Activated B cell treated with CpG ODN at 0.5 μM for 24 hours (primary cell): ENCODE data around the gene INO80D. TPM values are rescaled to one million over a fixed set of nuclear protein-coding genes. Genes with fewer than 3 reads are reported as not detected.

Experiments used
- ATAC-seq: fragments of 200-7000 bp; cut with Tn5 transposase; one replicate; pipeline ENCODE4 v1.10.0; 2021; ENCODE audit warnings: low read depth, mild to moderate bottlenecking, moderate library complexity
- CTCF ChIA-PET: fragments of 350-600 bp; sonication (Branson Sonifier 250); formaldehyde crosslinking; loops from one replicate; lab custom pipeline; 2021; ENCODE audit warnings: antibody characterized with exemption; lab: Charles Lee
- POLR2A ChIA-PET: fragments of 350-600 bp; sonication (Branson Sonifier 250); formaldehyde crosslinking; loops from one replicate; lab custom pipeline; 2021; ENCODE audit warnings: antibody characterized with exemption; lab: Charles Lee
- DNase-seq: peaks from one replicate; pipeline ENCODE4 v3.0.0; 2022
- H3K27ac Mint-ChIP-seq: one replicate; pipeline ENCODE4 v1.8.0; 2020; ENCODE audit warnings: mixed read lengths
- H3K27me3 Mint-ChIP-seq: one replicate; pipeline ENCODE4 v1.8.0; 2021; ENCODE audit warnings: mixed read lengths
- H3K36me3 Mint-ChIP-seq: one replicate; pipeline ENCODE4 v1.8.0; 2021; ENCODE audit warnings: low read depth, mixed read lengths
- H3K4me1 Mint-ChIP-seq: one replicate; pipeline ENCODE4 v1.8.0; 2021; ENCODE audit warnings: mixed read lengths
- H3K4me3 Mint-ChIP-seq: one replicate; pipeline ENCODE4 v1.8.0; 2020; ENCODE audit warnings: mild to moderate bottlenecking, mixed read lengths
- H3K9me3 Mint-ChIP-seq: one replicate; pipeline ENCODE4 v1.8.0; 2020; ENCODE audit warnings: mixed read lengths
- intact Hi-C: fragments of 100-400 bp; cut with micrococcal nuclease; formaldehyde crosslinking; loops from one replicate; pipeline ENCODE4 v1.15.1; 2024
- total RNA-seq: library from RNA; stranded (reverse); gene quantifications from 2 replicates; pipeline ENCODE4 v1.2.3, GENCODE V29; 2022
- TF ChIP-seq, protein P1 (sequence below): fragments of 200-600 bp; IDR thresholded peaks from one replicate; pipeline ENCODE4 v1.8.0; 2022; ENCODE audit warnings: antibody characterized with exemption, mild to moderate bottlenecking

Gene INO80D
- total RNA-seq, 1 donor from 2014 or later, result 53.1 TPM

DNA sequence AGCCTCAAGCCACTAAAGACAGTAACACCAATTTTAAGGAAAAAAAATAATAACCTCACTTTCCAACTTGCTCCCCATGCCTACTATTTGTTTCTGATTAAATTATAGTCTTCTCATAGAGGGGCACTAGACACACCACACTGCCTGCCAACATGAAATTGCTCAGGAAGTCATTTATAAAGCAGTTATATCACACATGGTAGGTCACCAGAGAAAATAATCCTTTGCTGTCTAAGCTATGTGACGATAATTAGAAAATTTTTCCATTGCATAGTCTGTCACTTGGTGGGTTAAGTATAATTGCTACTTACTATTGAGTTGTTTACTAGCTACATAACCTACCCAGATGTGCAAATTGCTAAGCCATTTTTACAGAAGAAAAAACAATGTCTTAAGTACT is 85.2 kb downstream of the INO80D start:
- H3K27ac Mint-ChIP-seq, result no peak overlapping the region
- CTCF ChIA-PET, result no interaction called here
- no peaks in the 10 kb centered on the region for H3K9me3 Mint-ChIP-seq

DNA sequence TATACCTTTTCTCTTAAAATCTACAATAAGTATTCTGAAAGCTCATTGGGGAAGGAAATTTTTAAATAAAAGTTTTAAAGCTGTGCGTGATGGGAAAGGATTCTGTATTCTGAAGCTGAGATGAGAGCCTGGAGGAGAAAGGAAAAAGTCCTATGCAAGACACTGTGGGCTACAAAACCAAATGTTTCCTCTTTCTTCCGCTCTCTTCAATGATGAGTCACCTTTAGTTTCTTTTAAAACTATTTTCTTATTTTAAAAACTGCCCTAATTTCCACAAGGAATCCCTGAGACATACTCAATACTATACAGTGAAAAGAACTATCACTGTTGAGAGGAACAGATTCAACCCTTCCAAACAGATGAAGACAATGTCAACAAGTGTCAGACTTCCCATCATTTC is 87.4 kb downstream of the INO80D start:
- intact Hi-C loops, result no loop called here
- Mint-ChIP-seq H3K36me3 (peaks cover 72% of the 10 kb centered on the region), H3K27me3 (no peaks in the 10 kb centered on the region), H3K27ac (no peak overlapping the region), H3K4me1 (no peaks in the 10 kb centered on the region), H3K9me3 (no peaks in the 10 kb centered on the region), H3K4me3 (no peak overlapping the region)
- TF ChIP-seq, protein P1, sequence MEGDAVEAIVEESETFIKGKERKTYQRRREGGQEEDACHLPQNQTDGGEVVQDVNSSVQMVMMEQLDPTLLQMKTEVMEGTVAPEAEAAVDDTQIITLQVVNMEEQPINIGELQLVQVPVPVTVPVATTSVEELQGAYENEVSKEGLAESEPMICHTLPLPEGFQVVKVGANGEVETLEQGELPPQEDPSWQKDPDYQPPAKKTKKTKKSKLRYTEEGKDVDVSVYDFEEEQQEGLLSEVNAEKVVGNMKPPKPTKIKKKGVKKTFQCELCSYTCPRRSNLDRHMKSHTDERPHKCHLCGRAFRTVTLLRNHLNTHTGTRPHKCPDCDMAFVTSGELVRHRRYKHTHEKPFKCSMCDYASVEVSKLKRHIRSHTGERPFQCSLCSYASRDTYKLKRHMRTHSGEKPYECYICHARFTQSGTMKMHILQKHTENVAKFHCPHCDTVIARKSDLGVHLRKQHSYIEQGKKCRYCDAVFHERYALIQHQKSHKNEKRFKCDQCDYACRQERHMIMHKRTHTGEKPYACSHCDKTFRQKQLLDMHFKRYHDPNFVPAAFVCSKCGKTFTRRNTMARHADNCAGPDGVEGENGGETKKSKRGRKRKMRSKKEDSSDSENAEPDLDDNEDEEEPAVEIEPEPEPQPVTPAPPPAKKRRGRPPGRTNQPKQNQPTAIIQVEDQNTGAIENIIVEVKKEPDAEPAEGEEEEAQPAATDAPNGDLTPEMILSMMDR, result no peak
- ChIA-PET CTCF (no interaction called here), POLR2A (interaction anchor here (0.6 kb wide), 1 partner anchor 88 kb away, joined by 5 read pairs; no protein-coding TSS in a partner anchor)
- DNase-seq, result no peak
- ATAC-seq, result no peak

More for the DNA sequence above, 85.2 kb downstream of the INO80D start:
- Mint-ChIP-seq H3K36me3 (peaks cover 80% of the 10 kb centered on the region), H3K4me1 (no peaks in the 10 kb centered on the region), H3K4me3 (no peak overlapping the region), H3K27me3 (no peaks in the 10 kb centered on the region)
- intact Hi-C loops, result no loop called here
- DNase-seq (no peak), ATAC-seq (no peak)
- TF ChIP-seq, protein P1, result no peak
- POLR2A ChIA-PET, result no interaction called here

DNA sequence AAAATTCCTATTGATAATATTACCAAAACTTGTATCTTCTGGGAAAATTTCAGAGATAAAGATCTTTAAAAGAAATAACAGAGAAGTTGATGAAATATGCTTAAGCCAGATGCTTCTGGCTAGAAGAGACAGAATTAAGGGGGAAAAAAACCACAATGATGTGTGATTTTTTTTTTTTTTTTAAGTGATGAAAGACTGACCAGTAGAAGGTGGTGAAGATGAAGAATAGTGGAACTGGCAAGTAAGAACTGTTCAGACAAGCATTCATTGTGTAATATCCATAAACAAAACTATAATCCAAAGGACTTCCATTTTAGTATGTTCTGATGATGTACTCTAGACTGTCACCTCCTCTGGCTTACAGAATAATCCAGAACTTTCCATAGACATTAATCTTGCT is 89.8 kb downstream of the INO80D start:
- no peak overlapping the region for H3K4me3 Mint-ChIP-seq
- no peak for DNase-seq
- ChIA-PET POLR2A (interaction anchor here (0.7 kb wide), 1 partner anchor 128 kb away, joined by 4 read pairs; no protein-coding TSS in a partner anchor), CTCF (no interaction called here)
- H3K4me1 Mint-ChIP-seq, result no peaks in the 10 kb centered on the region
- H3K27me3 Mint-ChIP-seq, result no peaks in the 10 kb centered on the region
- intact Hi-C loops, result no loop called here
- no peaks in the 10 kb centered on the region for H3K9me3 Mint-ChIP-seq
- ATAC-seq, result no peak
- TF ChIP-seq, protein P1, result no peak
- no peak overlapping the region for H3K27ac Mint-ChIP-seq
- peaks cover 75% of the 10 kb centered on the region for H3K36me3 Mint-ChIP-seq

DNA sequence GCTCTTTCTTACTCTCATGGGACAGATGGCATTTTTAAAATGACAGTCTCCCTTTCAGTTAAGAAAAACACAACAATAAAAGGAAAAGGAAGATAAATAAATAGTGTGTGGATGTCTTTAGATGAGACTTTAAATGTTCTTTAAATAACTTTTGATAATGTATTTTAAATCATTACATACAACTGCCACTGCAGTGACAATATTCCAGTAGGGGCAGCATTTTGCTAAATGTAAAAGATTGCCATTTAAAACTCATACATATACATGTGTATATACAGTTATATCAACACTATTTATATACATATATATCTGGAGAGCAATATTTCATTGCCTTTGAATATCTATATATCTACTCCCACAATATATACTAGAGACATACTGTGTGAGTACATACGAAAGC is 90.7 kb downstream of the INO80D start:
- Mint-ChIP-seq H3K36me3 (peaks cover 72% of the 10 kb centered on the region), H3K4me1 (no peaks in the 10 kb centered on the region), H3K27ac (no peak overlapping the region), H3K4me3 (no peak overlapping the region), H3K27me3 (no peaks in the 10 kb centered on the region), H3K9me3 (no peaks in the 10 kb centered on the region)
- CTCF ChIA-PET, result no interaction called here
- POLR2A ChIA-PET, result no interaction called here
- intact Hi-C loops, result no loop called here
- no peak for ATAC-seq
- TF ChIP-seq, protein P1, result no peak
- DNase-seq, result no peak

DNA sequence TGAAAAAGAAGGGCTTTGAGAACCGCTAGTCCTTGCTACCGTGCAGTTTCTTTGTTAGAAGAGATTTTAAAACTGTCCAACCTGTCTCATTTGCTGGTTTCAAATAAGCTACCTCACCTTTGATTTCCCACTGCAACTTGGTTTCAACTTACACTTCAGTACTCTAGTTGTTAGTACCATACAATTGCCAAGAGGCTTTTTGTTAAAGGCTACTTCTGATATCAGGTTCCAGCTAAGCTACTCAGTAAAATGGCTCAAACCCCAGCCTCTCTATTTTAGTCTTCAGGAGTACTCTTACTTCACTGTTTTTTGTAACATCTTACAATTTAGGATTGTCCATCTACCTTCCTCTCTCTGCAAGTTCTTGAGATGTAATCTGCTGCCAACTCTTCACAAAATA is 91.6 kb downstream of the INO80D start:
- intact Hi-C loops, result loop anchor here (5.0 kb wide), 1 partner anchor 63 kb away; no protein-coding TSS in a partner anchor
- CTCF ChIA-PET, result no interaction called here
- Mint-ChIP-seq H3K4me3 (no peak overlapping the region), H3K27ac (no peak overlapping the region), H3K36me3 (peaks cover 67% of the 10 kb centered on the region), H3K9me3 (no peaks in the 10 kb centered on the region), H3K4me1 (no peaks in the 10 kb centered on the region), H3K27me3 (no peaks in the 10 kb centered on the region)
- POLR2A ChIA-PET, result no interaction called here
- TF ChIP-seq, protein P1, result no peak
- ATAC-seq, result no peak
- no peak for DNase-seq
